Glomerular visceral epithelial cell (primary cell): Measurements from ENCODE around the gene SF3B2.
"Not testable (repeated sequence)": the region's sequence is repeated elsewhere in the genome, so short reads cannot be mapped to it uniquely, and the experiment has no call there.

ENCODE experiments used
- DNase-seq: peaks from one replicate; pipeline ENCODE4 v3.0.0-alpha.2; 2016; ENCODE audit errors: extremely low spot score

The SF3B2 gene

DNA sequence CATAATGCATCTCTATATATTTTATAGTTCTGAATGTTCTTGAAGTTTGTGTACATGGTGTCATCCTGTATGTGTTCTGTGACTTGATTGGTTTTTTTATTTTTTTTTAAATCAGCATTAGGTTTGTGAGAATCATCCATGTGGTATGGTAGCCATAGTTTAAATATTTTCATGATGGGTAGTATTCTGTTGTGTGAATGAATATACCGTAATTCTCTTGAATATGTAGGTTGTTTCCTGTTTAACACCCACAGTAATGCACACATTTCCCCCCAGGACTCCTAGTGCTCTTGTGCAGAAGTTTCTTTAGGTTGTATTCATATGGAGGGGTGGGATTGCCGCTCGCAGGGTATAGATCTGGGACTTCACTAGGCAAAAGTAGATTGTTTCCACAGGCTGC lies 19.9 kb downstream of the SF3B2 start:
- DNase-seq = no peak

GRCh38 chr11:66072518-66072917 lies 20.4 kb downstream of the SF3B2 start:
- no peak for DNase-seq

GRCh38 chr11:66073669-66074068 lies 21.5 kb downstream of the SF3B2 start:
- no peak for DNase-seq

- DNase-seq = no peak
Measured at GRCh38 chr11:66075273-66075672, 23.1 kb downstream of the SF3B2 start.

DNA sequence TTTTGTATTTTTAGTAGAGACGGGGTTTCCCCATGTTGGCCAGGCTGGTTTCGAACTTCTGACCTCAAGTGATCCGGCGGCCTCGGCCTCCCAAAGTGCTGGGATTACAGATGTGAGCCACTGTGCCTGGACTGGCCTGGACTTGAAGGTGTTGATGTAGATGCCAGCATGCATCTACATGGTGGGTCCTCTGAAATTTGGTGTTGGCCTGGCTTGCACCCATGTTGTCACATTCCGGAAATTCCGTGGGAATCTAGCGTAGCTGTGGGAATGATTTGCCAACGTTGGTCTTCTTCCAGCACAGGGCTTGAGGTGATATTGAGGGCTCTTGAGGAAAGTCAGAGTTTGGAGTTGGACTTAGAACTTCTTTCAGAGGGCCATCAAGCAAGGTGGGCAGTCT lies 24.4 kb downstream of the SF3B2 start:
- DNase-seq = peak; percentile 15

- no peak for DNase-seq
Measured at GRCh38 chr11:66077927-66078326, 25.8 kb downstream of the SF3B2 start.

DNA sequence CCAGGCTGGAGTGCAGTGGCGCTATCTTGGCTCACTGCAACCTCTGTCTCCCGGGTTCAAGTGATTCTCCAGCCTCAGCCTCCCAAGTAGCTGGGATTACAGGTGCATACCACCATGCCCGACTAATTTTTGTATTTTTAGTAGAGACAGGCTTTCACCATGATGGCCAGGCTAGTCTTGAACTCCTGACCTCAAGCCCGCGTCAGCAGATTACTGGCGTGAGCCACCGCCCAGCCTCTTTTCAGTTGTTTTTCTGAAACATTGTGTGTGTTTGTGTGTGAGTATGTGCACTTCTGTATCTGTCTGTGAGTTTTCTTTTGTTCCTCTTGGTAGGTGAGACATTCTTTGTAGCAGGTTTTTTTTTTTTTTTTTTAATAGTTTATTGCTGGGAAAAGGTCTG lies 26.8 kb downstream of the SF3B2 start:
- DNase-seq = not testable (repeated sequence)

DNA sequence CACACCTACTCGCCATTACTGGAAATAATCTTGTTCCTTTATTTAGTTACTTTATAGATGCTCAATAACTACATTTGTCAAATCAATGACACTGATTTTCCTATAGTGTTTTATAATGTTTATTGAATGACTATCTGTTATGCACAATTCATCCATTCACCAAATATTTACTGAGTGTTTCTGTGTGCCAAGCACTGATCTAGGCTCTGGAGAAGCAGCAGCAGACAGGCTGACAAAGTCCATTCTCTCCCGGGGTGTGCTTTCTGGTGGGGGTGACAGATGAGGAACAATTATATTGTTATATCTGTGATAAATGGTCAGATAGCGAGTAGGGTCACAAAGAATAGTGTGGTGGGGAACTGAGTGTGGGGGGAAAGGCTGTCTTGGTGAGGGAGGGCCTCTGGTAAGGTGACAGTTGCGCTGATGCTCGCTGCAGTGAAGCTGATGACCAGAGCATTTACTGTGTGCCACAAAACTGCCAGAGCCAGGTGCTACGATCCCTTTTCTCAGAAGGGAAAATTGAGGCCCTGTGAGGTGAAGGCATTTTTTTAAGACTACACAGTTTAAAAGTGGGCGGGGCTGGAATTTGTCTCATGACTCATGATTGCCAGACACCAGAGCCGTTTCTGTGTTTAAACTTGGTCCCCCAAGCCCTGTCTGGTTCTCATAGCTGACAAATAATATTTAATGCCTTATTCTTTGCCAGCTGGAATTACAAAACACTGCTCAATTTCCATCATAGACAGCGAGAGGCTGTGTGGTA lies 28.1 kb downstream of the SF3B2 start:
- DNase-seq = peak; percentile 33

DNA sequence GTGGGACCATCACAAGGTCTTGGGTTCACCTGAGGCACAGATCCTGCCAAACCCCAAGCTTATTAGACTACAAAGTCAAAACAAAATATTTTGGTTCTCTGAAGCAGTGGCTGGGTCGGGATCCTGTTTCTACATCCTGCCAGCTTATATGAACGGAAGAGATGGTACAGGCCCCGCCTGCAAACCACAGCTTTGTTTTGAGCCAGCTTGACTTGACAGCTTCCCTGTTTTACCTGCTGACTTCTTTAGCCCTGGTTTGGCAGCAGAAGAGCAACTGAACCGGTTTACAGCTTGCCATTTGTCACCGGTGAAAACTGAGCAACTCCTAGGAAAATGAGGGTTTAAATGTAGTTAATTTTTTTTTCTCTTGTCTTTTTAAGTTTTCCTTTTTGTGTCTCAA lies 29.3 kb downstream of the SF3B2 start:
- peak; percentile 40 for DNase-seq

DNA sequence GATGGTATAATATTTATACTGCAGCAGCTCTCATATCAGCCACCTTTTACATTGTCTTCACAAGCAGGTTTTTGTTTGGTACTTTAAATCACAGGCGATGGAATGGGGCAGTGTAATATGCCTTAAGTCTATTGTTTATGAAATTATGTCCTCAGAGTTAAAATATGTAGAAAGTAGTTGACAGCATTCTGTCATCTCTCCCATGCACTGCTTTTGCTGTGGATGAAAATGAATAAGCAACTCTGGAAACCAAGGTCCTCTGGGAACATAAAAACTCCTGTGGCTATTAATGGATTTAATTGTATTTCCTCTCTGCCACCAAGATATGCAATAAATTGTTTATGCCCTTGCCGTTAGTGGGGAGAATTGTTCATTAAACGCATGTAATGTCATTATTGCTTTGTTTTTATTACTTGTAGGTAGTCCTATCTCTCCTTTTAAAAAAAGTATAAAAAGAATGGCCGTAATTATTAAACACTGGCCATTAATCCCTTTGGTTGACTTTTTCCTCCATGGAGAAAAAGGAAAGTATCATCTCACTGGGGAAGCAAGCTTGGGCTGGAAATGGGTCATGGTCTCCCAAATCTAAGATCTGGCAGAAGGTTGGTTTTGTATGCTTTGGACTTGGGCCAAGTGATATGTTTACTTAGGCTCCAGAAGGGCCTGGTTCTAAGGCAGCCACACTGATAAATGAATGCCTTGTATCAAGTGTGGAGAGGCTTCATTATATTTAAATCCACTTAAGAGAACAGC lies 31.0 kb downstream of the SF3B2 start:
- DNase-seq = peak; percentile 27

- no peak for DNase-seq
Measured at GRCh38 chr11:66083767-66084166, 31.6 kb downstream of the SF3B2 start.

DNA sequence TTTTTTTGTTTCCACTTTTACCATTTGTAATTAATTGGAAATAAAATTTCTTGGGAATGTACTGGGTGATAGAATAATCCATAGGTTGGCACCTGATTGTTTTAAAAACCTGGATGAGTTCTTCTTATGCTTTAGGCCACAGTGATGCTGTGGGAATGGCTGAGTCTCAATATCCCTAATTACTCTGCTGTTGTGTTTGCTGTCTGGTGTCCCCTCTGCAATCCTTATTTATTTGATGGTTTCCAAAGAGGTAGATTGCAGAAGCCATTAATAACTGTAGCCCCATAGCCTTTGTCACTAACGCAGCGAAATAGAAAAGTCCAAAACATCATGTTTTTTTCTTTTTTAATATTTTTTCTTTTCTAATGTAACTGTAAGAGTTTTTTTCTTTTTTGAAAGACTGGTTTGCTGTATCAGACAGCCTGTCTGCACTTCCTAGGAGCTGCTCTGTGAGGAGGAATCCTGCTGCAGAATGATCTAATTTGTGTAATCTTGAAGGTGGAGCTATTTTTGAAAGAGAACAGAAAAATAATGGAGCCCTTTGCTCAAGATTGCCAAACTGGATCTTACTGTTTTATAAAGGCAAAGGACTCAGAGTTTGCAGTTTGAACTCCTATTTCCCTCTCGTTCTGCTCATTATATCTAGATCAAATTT lies 32.8 kb downstream of the SF3B2 start:
- no peak for DNase-seq

- DNase-seq = no peak
Measured at GRCh38 chr11:66087148-66087908, 35.2 kb downstream of the SF3B2 start.

- no peak for DNase-seq
Measured at GRCh38 chr11:66089067-66089466, 36.9 kb downstream of the SF3B2 start.

DNA sequence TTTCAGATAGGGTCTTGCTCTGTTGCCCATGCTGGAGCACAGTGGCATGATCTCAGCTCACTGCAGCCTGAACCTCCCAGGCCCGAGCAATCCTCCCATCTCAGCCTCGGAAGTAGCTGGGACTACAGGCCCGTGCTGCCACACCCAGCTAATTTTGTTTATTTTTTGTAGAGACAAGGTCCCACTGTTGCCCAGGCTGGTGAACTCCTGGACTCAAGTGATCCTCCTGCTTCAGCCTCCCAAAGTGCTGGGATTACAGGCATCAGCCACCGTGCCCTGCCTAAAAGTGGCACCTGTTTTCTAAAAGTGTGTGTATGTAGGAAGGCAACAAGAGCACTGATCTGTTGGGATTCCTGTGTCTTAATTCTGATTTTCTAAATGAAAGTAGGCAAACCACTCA lies 38.1 kb downstream of the SF3B2 start:
- no peak for DNase-seq

DNA sequence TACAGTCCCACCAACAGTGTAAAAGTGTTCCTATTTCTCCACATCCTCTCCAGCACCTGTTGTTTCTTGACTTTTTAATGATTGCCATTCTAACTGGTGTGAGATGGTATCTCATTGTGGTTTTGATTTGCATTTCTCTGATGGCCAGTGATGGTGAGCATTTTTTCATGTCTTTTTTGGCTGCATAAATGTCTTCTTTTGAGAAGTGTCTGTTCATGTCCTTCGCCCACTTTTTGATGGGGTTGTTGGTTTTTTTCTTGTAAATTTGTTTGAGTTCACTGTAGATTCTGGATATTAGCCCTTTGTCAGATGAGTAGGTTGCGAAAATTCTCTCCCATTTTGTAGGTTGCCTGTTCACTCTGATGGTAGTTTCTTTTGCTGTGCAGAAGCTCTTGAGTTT lies 40.0 kb downstream of the SF3B2 start:
- not testable (repeated sequence) for DNase-seq

DNA sequence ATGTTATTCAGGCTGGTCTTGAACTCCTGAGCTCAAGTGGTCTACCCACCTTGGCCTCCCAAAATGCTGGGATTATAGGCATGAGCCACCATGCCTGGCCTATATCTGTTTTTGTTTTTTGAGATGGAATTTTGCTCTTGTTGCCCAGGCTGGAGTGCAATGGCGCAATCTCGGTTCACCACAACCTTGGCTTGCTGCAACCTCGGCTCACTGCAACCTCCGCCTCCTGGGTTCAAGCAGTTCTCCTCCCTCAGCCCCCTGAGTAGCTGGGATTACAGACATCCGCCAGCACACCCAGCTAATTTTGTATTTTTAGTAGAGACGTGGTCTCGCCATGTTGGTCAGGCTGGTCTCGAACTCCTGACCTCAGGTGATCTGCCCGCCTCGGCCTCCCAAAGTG lies 47.6 kb downstream of the SF3B2 start:
- not testable (repeated sequence) for DNase-seq

GRCh38 chr11:66100272-66101065 lies 48.3 kb downstream of the SF3B2 start:
- DNase-seq = peak; percentile 61

- DNase-seq = no peak
Measured at GRCh38 chr11:66101066-66101464, 48.9 kb downstream of the SF3B2 start.

- no peak for DNase-seq
Measured at GRCh38 chr11:66104057-66104638, 52.0 kb downstream of the SF3B2 start.
